IMR-90 (cell line): Measurements from ENCODE around the gene GLIS1. TPM values are rescaled to one million over a fixed set of nuclear protein-coding genes. Genes with fewer than 3 reads are reported as not detected.

ENCODE experiments used
- ATAC-seq: fragments of 200-7000 bp; cut with Tn5 transposase; 2 replicates; pipeline ENCODE4 v1.9.1; 2020; ENCODE audit warnings: low read depth, mild to moderate bottlenecking, moderate library complexity
- BruUV-seq: library from RNA; stranded (reverse); fragments of 400-500 nt; replicated peaks from 2 replicates; lab custom pipeline; 2021; lab: Mats Ljungman, UMichigan
- CTCF ChIA-PET: fragments of 300-600 bp; formaldehyde crosslinking; extraction: SDS; loops from one replicate; lab custom pipeline; 2021; ENCODE audit warnings: antibody characterized with exemption; lab: Yijun Ruan, JAX
- POLR2A ChIA-PET: fragments of 300-600 bp; sonication (Branson Sonifier 250); formaldehyde crosslinking; loops from one replicate; lab custom pipeline; 2022; ENCODE audit warnings: antibody characterized with exemption; ENCODE audit not compliant: unreplicated experiment; lab: Charles Lee
- DNase-seq: peaks from one replicate; pipeline ENCODE4 v3.0.0; 2013
- H2AFZ ChIP-seq: replicated peaks from 2 replicates; pipeline ENCODE3; 2013; ENCODE audit warnings: low read length, mild to moderate bottlenecking; ENCODE audit not compliant: poor library complexity
- H2AK5ac ChIP-seq: 2 replicates; pipeline ENCODE4 v1.6.1; 2013; ENCODE audit warnings: low read depth, low read length, inconsistent platforms
- H2AK9ac ChIP-seq: replicated peaks from 2 replicates; pipeline ENCODE3; 2013; ENCODE audit warnings: mild to moderate bottlenecking, low read depth, low read length, moderate library complexity; ENCODE audit not compliant: poor library complexity
- H2BK120ac ChIP-seq: 2 replicates; pipeline ENCODE4 v1.6.1; 2013; ENCODE audit warnings: low read depth, low read length, inconsistent platforms
- H2BK15ac ChIP-seq: 3 replicates; pipeline ENCODE4 v1.6.1; 2013; ENCODE audit warnings: low read depth, low read length, inconsistent platforms
- H2BK20ac ChIP-seq: 2 replicates; pipeline ENCODE4 v1.6.1; 2013; ENCODE audit warnings: low read depth, mild to moderate bottlenecking, inconsistent platforms, low read length, moderate library complexity
- H2BK5ac ChIP-seq: 2 replicates; pipeline ENCODE4 v1.6.1; 2013; ENCODE audit warnings: mild to moderate bottlenecking, low read depth, low read length, inconsistent platforms; ENCODE audit not compliant: poor library complexity, severe bottlenecking
- H3K14ac ChIP-seq: replicated peaks from 2 replicates; pipeline ENCODE4 v1.6.1; 2013; ENCODE audit warnings: low read depth, low read length, inconsistent platforms
- H3K18ac ChIP-seq: 2 replicates; pipeline ENCODE4 v1.6.1; 2013; ENCODE audit warnings: low read depth, low read length, control low read depth
- H3K23ac ChIP-seq: 2 replicates; pipeline ENCODE4 v1.6.1; 2013; ENCODE audit warnings: low read depth, low read length, inconsistent platforms
- H3K27ac ChIP-seq: 2 replicates; pipeline ENCODE4 v1.5.1; 2013; ENCODE audit warnings: mild to moderate bottlenecking, control low read depth, low read length; ENCODE audit not compliant: insufficient read depth
- H3K27me3 ChIP-seq: 2 replicates; pipeline ENCODE4 v1.6.1; 2013; ENCODE audit warnings: low read length; ENCODE audit not compliant: control insufficient read depth, insufficient read depth
- H3K36me3 ChIP-seq: 2 replicates; pipeline ENCODE4 v1.6.1; 2013; ENCODE audit warnings: low read length, mixed read lengths; ENCODE audit not compliant: control insufficient read depth, insufficient read depth
- H3K4ac ChIP-seq: 2 replicates; pipeline ENCODE4 v1.6.1; 2013; ENCODE audit warnings: low read depth, low read length, inconsistent platforms
- H3K4me1 ChIP-seq: 2 replicates; pipeline ENCODE4 v1.6.1; 2013; ENCODE audit warnings: low read length, mixed read lengths; ENCODE audit not compliant: control insufficient read depth, insufficient read depth
- H3K4me2 ChIP-seq: 2 replicates; pipeline ENCODE4 v1.6.1; 2013; ENCODE audit warnings: low read depth, mild to moderate bottlenecking, control low read depth, low read length, moderate library complexity
- H3K4me3 ChIP-seq: 2 replicates; pipeline ENCODE4 v1.5.1; 2013; ENCODE audit warnings: low read depth, mild to moderate bottlenecking, control low read depth, low read length, moderate library complexity; ENCODE audit not compliant: insufficient read depth
- H3K56ac ChIP-seq: 2 replicates; pipeline ENCODE4 v1.6.1; 2013; ENCODE audit warnings: low read length, inconsistent platforms; ENCODE audit not compliant: insufficient read depth; ENCODE audit errors: extremely low read depth
- H3K79me1 ChIP-seq, 2 experiments: 2 replicates each; pipeline ENCODE4 v1.6.1; 2013; ENCODE audit warnings: low read length in 2 of 2, inconsistent platforms in 1 of 2, low read depth in 1 of 2
- H3K9ac ChIP-seq: 2 replicates; pipeline ENCODE4 v1.6.1; 2013; ENCODE audit warnings: low read depth, low read length, control low read depth
- H3K9me1 ChIP-seq: 2 replicates; pipeline ENCODE4 v1.6.1; 2013; ENCODE audit warnings: low read length, inconsistent platforms; ENCODE audit not compliant: insufficient read depth
- H3K9me3 ChIP-seq: 2 replicates; pipeline ENCODE4 v1.6.1; 2013; ENCODE audit warnings: low read length; ENCODE audit not compliant: control insufficient read depth, insufficient read depth
- H4K20me1 ChIP-seq: 2 replicates; pipeline ENCODE4 v1.6.1; 2013; ENCODE audit warnings: low read length, inconsistent platforms; ENCODE audit not compliant: insufficient read depth
- H4K5ac ChIP-seq: 2 replicates; pipeline ENCODE4 v1.6.1; 2013; ENCODE audit warnings: mild to moderate bottlenecking, low read depth, low read length, control low read depth
- H4K8ac ChIP-seq, 2 experiments: 2 replicates each; pipeline ENCODE4 v1.6.1; 2013; ENCODE audit warnings: low read depth in 2 of 2, low read length in 2 of 2, control low read depth in 1 of 2, inconsistent platforms in 1 of 2
- H4K91ac ChIP-seq: 2 replicates; pipeline ENCODE4 v1.6.1; 2013; ENCODE audit warnings: low read depth, low read length, inconsistent platforms; ENCODE audit not compliant: insufficient read depth
- BHLHE40 ChIP-seq: fragments of 150-350 bp; IDR thresholded peaks from 2 replicates; pipeline ENCODE4 v1.6.1; 2016; ENCODE audit warnings: mild to moderate bottlenecking, low read depth, low read length
- ELK1 ChIP-seq: fragments of 150-350 bp; IDR thresholded peaks from 2 replicates; pipeline ENCODE4 v1.6.1; 2016; ENCODE audit warnings: low read depth, mild to moderate bottlenecking, low read length, moderate library complexity, borderline replicate concordance
- FOS ChIP-seq: fragments of 150-350 bp; IDR thresholded peaks from 2 replicates; pipeline ENCODE4 v1.6.1; 2016; ENCODE audit warnings: low read depth, low read length
- MAFK ChIP-seq: IDR thresholded peaks from 2 replicates; pipeline ENCODE4 v1.6.1; 2012; ENCODE audit warnings: low read depth, low read length, improper control_type of control experiment
- MAZ ChIP-seq: IDR thresholded peaks from 2 replicates; pipeline ENCODE4 v1.6.1; 2012; ENCODE audit warnings: low read depth, mild to moderate bottlenecking, low read length, improper control_type of control experiment, moderate library complexity, borderline replicate concordance
- POLR2A ChIP-seq: IDR thresholded peaks from 2 replicates; pipeline ENCODE4 v1.6.1; 2012; ENCODE audit warnings: mild to moderate bottlenecking, low read depth, low read length
- RCOR1 ChIP-seq: IDR thresholded peaks from 2 replicates; pipeline ENCODE4 v1.6.1; 2012; ENCODE audit warnings: mild to moderate bottlenecking, low read length, improper control_type of control experiment; ENCODE audit not compliant: insufficient replicate concordance
- RFX5 ChIP-seq: IDR thresholded peaks from 2 replicates; pipeline ENCODE4 v1.8.0; 2012; ENCODE audit warnings: low read depth, mild to moderate bottlenecking, low read length, moderate library complexity
- WGBS, 2 experiments: methylation state at CpG; one replicate each; pipeline versions ENCODE4 v1.1.5 to v1.1.7; 2013; ENCODE audit warnings: missing lambda C conversion rate in 2 of 2; ENCODE audit not compliant: insufficient read length in 1 of 2; ENCODE audit errors: extremely low coverage in 2 of 2; 5-methylcytosine and 5-hydroxymethylcytosine counted together
- dilution Hi-C: fragments of 300-500 bp; cut with HindIII; formaldehyde crosslinking; loops from one replicate; pipeline ENCODE4 v1.14.3; 2018; ENCODE audit warnings: low sequenced_read_pairs; ENCODE audit not compliant: unreplicated experiment
- in situ Hi-C: fragments of 300-500 bp; cut with MboI; formaldehyde crosslinking; loops from 3 replicates; pipeline ENCODE4 v1.14.3; 2019; ENCODE audit warnings: low sequenced_read_pairs, inconsistent platforms, mixed read lengths
- intact Hi-C: fragments of 100-400 bp; cut with micrococcal nuclease; formaldehyde crosslinking; loops from 2 replicates; pipeline ENCODE4 v1.10.0; 2022
- polyA plus RNA-seq, 3 experiments: library from polyadenylated mRNA; depleted of rRNA; stranded (reverse); fragments of >200 nt; gene quantifications; 2 replicates each; pipeline ENCODE4 v1.2.3, GENCODE V29; 2012; ENCODE audit warnings: low replicate concordance in 1 of 3
- total RNA-seq: library from RNA; depleted of rRNA; stranded (reverse); fragments of >200 nt; gene quantifications from 2 replicates; pipeline ENCODE4 v1.2.3, GENCODE V29; 2012

The GLIS1 gene
- total and polyA plus RNA-seq, 2 of the 4 experiments (the other 2 are of a cell fraction), result 0.18 to 2.3 TPM

DNA sequence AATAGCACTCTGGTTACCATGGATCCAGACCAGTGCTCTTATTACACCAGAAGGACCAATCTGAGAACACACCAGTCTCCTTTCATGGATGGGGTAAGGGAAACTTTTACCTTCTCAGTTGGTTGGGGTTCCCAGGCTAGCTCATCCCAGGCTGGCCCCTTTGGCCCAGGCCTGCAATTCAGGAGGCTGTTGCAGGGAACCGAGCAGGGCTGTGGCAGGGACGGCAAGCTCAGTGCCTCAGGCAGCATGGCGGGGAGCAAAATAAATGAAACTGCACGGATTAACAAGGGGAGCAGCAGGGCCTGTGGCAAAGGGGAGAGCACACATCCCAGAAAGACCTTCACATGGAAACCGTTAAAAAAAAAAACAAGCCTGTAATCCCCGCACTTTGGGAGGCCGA, 222.8 kb downstream of the GLIS1 start:
- H4K20me1 ChIP-seq, result no peaks in the 10 kb centered on the region
- H4K5ac ChIP-seq, result no peak overlapping the region
- no peak for TF ChIP-seq MAZ
- TF ChIP-seq RCOR1, result no peak
- TF ChIP-seq RFX5, result no peak
- TF ChIP-seq MAFK, result no peak
- TF ChIP-seq FOS, result no peak
- no peak for TF ChIP-seq POLR2A
- no peak for TF ChIP-seq BHLHE40
- no peak for TF ChIP-seq ELK1
- H2BK120ac ChIP-seq, result no peak overlapping the region
- no peak overlapping the region for H2AK9ac ChIP-seq
- BruUV-seq, result no TSS peak
- ChIA-PET POLR2A (no interaction called here), CTCF (no interaction called here)
- no peak overlapping the region for H2AFZ ChIP-seq
- H3K4me2 ChIP-seq, result no peak overlapping the region
- in situ Hi-C loops, result no loop called here
- no peak overlapping the region for H3K4me3 ChIP-seq
- no peak overlapping the region for H3K14ac ChIP-seq
- H4K91ac ChIP-seq, result no peak overlapping the region
- ATAC-seq, result no peak
- no peak overlapping the region for H3K18ac ChIP-seq
- H3K9ac ChIP-seq, result no peak overlapping the region
- H3K4ac ChIP-seq, result no peak overlapping the region
- no peaks in the 10 kb centered on the region for H3K27me3 ChIP-seq
- WGBS, 2 experiments, result 96% methylated on average over 4 of the region's 7 CpGs; no CpG with 5 or more reads in 1 of the 2 experiments
- H3K56ac ChIP-seq, result no peak overlapping the region
- H3K27ac ChIP-seq, result no peak overlapping the region
- H3K23ac ChIP-seq, result no peak overlapping the region
- H4K8ac ChIP-seq, result no peak overlapping the region
- peaks cover 8% of the 10 kb centered on the region for H3K4me1 ChIP-seq
- H2BK5ac ChIP-seq, result no peak overlapping the region
- no peak overlapping the region for H2BK20ac ChIP-seq
- no peak overlapping the region for H2AK5ac ChIP-seq
- no peaks in the 10 kb centered on the region for H3K79me1 ChIP-seq
- no peak overlapping the region for H2BK15ac ChIP-seq
- H3K36me3 ChIP-seq, result peaks cover 4% of the 10 kb centered on the region; the same call in 1 of the 2 replicates
- H3K9me3 ChIP-seq, result no peaks in the 10 kb centered on the region
- peaks cover 7% of the 10 kb centered on the region for H3K9me1 ChIP-seq
- DNase-seq, result no peak
- intact Hi-C loops, result no loop called here
- dilution Hi-C loops, result no loop called here
